DND-41 (cell line): Measurements from ENCODE around the gene AGPAT3.

Source experiments
- ATAC-seq: fragments of 200-7000 bp; cut with Tn5 transposase; 3 replicates; pipeline ENCODE4 v1.9.1; 2021; ENCODE audit warnings: low read depth; ENCODE audit not compliant: insufficient read depth
- DNase-seq: peaks from one replicate; pipeline ENCODE4 v3.0.0-alpha.2; 2020
- H2AFZ ChIP-seq: 2 replicates; pipeline ENCODE4 v1.6.0; 2012; ENCODE audit warnings: low read depth, low read length
- H3K27ac ChIP-seq: 2 replicates; pipeline ENCODE4 v1.5.1; 2012; ENCODE audit warnings: low read length, inconsistent platforms
- H3K27me3 ChIP-seq: fragments of 200-600 bp; sonication (generic); 2 replicates; pipeline ENCODE4 v1.6.0; 2012; ENCODE audit warnings: low read length, mild to moderate bottlenecking, inconsistent platforms; ENCODE audit not compliant: insufficient read depth, poor library complexity
- H3K36me3 ChIP-seq: 2 replicates; pipeline ENCODE4 v1.5.1; 2012; ENCODE audit warnings: low read length, inconsistent platforms; ENCODE audit not compliant: insufficient read depth
- H3K4me1 ChIP-seq: 2 replicates; pipeline ENCODE4 v1.5.1; 2012; ENCODE audit warnings: mild to moderate bottlenecking, low read length; ENCODE audit not compliant: insufficient read depth
- H3K4me2 ChIP-seq: 2 replicates; pipeline ENCODE4 v1.6.0; 2012; ENCODE audit warnings: mild to moderate bottlenecking, moderate library complexity, low read length, inconsistent platforms; ENCODE audit not compliant: insufficient read depth
- H3K4me3 ChIP-seq, 2 experiments: fragments of 200-600 bp in 1 of 2; shearing (Covaris generic) in 1 of 2; 2 replicates each; pipeline ENCODE4 v1.5.1; 2012 to 2016; ENCODE audit warnings: inconsistent platforms in 2 of 2, low read length in 2 of 2, mild to moderate bottlenecking in 2 of 2, low read depth in 1 of 2, moderate library complexity in 1 of 2
- H3K79me2 ChIP-seq: 2 replicates; pipeline ENCODE4 v1.6.0; 2012; ENCODE audit warnings: low read length, inconsistent platforms; ENCODE audit not compliant: insufficient read depth
- H3K9ac ChIP-seq: 2 replicates; pipeline ENCODE4 v1.6.0; 2012; ENCODE audit warnings: low read depth, mild to moderate bottlenecking, inconsistent platforms, low read length, moderate library complexity
- H3K9me3 ChIP-seq: 2 replicates; pipeline ENCODE4 v1.5.1; 2012; ENCODE audit warnings: low read length, moderate library complexity, mild to moderate bottlenecking, inconsistent platforms; ENCODE audit not compliant: insufficient read depth, severe bottlenecking
- H4K20me1 ChIP-seq: 2 replicates; pipeline ENCODE4 v1.6.0; 2012; ENCODE audit warnings: low read length; ENCODE audit not compliant: insufficient read depth
- CTCF ChIP-seq: IDR thresholded peaks from 2 replicates; pipeline ENCODE4 v1.5.1; 2012; ENCODE audit warnings: borderline replicate concordance, low read length, moderate library complexity, mild to moderate bottlenecking; ENCODE audit not compliant: poor library complexity, severe bottlenecking; ENCODE audit errors: extremely low read depth
- EZH2 ChIP-seq: IDR thresholded peaks from 3 replicates; pipeline ENCODE4 v1.6.1; 2012; ENCODE audit warnings: borderline replicate concordance, low read depth, mild to moderate bottlenecking, moderate library complexity, low read length, inconsistent platforms; ENCODE audit not compliant: severe bottlenecking

AGPAT3 gene

GRCh38 chr21:43832158-43832550 is 32.9 kb upstream of the AGPAT3 start:
- H3K4me1 ChIP-seq: no peaks in the 10 kb centered on the region
- H3K36me3 ChIP-seq: no peaks in the 10 kb centered on the region
- no peaks in the 10 kb centered on the region for H3K9me3 ChIP-seq
- DNase-seq (no peak), ATAC-seq (no peak)
- no peak overlapping the region for H3K4me2 ChIP-seq
- H3K27me3 ChIP-seq: no peaks in the 10 kb centered on the region
- no peaks in the 10 kb centered on the region for H3K79me2 ChIP-seq
- TF ChIP-seq EZH2 (no peak), CTCF (no peak)
- H3K9ac ChIP-seq: no peak overlapping the region
- no peak overlapping the region for H2AFZ ChIP-seq
- H3K27ac ChIP-seq: no peak overlapping the region
- no peaks in the 10 kb centered on the region for H4K20me1 ChIP-seq
- no peak overlapping the region for H3K4me3 ChIP-seq

- H3K27me3 ChIP-seq: no peaks in the 10 kb centered on the region
- H3K36me3 ChIP-seq: no peaks in the 10 kb centered on the region
- H2AFZ ChIP-seq: no peak overlapping the region
- no peaks in the 10 kb centered on the region for H3K79me2 ChIP-seq
- no peak overlapping the region for H3K27ac ChIP-seq
- H3K4me2 ChIP-seq: no peak overlapping the region
- DNase-seq: no peak
- ATAC-seq: no peak
- no peak overlapping the region for H3K9ac ChIP-seq
- H3K9me3 ChIP-seq: no peaks in the 10 kb centered on the region
- no peaks in the 10 kb centered on the region for H4K20me1 ChIP-seq
- H3K4me3 ChIP-seq: no peak overlapping the region
- no peaks in the 10 kb centered on the region for H3K4me1 ChIP-seq
- TF ChIP-seq CTCF (no peak), EZH2 (no peak)
Measured at GRCh38 chr21:43832648-43833047, 32.4 kb upstream of the AGPAT3 start.

GRCh38 chr21:43834146-43834905 is 30.7 kb upstream of the AGPAT3 start:
- no peak overlapping the region for H3K4me2 ChIP-seq
- H3K27ac ChIP-seq: no peak overlapping the region
- DNase-seq (no peak), ATAC-seq (no peak)
- H3K4me3 ChIP-seq: no peak overlapping the region
- no peak overlapping the region for H3K9ac ChIP-seq
- H3K27me3 ChIP-seq: no peaks in the 10 kb centered on the region
- H3K79me2 ChIP-seq: no peaks in the 10 kb centered on the region
- no peak for TF ChIP-seq CTCF
- no peak for TF ChIP-seq EZH2
- H4K20me1 ChIP-seq: no peaks in the 10 kb centered on the region
- no peaks in the 10 kb centered on the region for H3K4me1 ChIP-seq
- no peak overlapping the region for H2AFZ ChIP-seq
- no peaks in the 10 kb centered on the region for H3K9me3 ChIP-seq
- H3K36me3 ChIP-seq: no peaks in the 10 kb centered on the region

- TF ChIP-seq CTCF (no peak), EZH2 (no peak)
- no peaks in the 10 kb centered on the region for H3K4me1 ChIP-seq
- ATAC-seq (no peak), DNase-seq (no peak)
- no peak overlapping the region for H3K4me3 ChIP-seq
- no peaks in the 10 kb centered on the region for H4K20me1 ChIP-seq
- H3K36me3 ChIP-seq: no peaks in the 10 kb centered on the region
- no peak overlapping the region for H3K4me2 ChIP-seq
- H3K27ac ChIP-seq: no peak overlapping the region
- H3K9me3 ChIP-seq: no peaks in the 10 kb centered on the region
- H3K79me2 ChIP-seq: no peaks in the 10 kb centered on the region
- no peaks in the 10 kb centered on the region for H3K27me3 ChIP-seq
- H3K9ac ChIP-seq: no peak overlapping the region
- H2AFZ ChIP-seq: no peak overlapping the region
Measured at GRCh38 chr21:43835050-43835449, 30.0 kb upstream of the AGPAT3 start.
